GM10266 (cell line): ENCODE results near the gene SLC6A5.

Source experiments
- DNase-seq: peaks from one replicate; pipeline ENCODE4 v3.0.0; 2012; ENCODE audit errors: extremely low spot score
- TF ChIP-seq, protein P1 (sequence below): IDR thresholded peaks from 2 replicates; pipeline ENCODE4 v1.5.1; 2012; ENCODE audit warnings: mild to moderate bottlenecking, low read depth; ENCODE audit not compliant: control insufficient read depth, insufficient read depth; ENCODE audit errors: missing control alignments

SLC6A5 gene

DNA sequence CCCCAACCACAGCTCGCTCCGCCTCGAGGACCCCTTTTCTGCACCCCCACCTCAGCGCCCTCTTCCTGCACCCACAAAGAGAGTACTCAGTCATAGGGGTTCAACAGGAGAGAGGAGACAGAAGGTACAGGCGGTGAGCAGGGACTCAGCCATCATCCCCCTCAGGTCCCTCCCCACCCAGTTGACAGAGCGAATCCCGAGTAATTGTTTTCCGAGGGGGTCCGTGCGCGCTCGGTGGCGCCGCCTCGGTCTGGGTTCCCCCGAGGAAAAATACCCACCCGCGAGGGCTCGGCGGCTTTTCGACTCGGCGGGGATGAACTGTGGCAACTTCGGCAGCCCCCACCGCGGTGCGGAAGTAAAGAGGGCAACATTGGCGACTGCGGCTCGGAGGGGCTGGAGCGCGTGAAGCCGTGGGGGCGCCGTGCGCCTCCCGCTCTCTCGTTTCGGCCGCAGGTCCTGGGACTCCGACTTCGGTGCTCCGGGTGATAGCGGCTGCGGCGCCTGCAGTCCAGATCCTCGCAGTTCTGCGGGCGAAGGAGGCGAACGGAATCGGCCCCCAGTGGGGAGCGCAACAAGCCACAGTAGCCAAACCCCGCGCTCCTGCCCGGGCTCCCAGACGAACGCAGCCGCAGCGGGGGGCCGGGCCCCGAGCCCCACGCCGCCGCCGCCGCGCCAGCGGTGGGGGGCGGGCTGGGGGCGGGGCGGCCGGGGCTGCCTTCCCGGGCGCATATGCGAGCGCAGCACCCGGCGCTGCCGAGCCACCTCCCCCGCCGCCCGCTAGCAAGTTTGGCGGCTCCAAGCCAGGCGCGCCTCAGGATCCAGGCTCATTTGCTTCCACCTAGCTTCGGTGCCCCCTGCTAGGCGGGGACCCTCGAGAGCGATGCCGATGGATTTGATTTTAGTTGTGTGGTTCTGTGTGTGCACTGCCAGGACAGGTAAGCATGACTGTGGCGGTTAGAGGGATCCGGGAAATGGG lies 69.7 kb downstream of the SLC6A5 start, which contains the start of gene NELL1:
Gene NELL1 (plus strand): TSS at position 743 of the 976 bp plus-strand sequence.
- DNase-seq: no peak
- TF ChIP-seq, protein P1, sequence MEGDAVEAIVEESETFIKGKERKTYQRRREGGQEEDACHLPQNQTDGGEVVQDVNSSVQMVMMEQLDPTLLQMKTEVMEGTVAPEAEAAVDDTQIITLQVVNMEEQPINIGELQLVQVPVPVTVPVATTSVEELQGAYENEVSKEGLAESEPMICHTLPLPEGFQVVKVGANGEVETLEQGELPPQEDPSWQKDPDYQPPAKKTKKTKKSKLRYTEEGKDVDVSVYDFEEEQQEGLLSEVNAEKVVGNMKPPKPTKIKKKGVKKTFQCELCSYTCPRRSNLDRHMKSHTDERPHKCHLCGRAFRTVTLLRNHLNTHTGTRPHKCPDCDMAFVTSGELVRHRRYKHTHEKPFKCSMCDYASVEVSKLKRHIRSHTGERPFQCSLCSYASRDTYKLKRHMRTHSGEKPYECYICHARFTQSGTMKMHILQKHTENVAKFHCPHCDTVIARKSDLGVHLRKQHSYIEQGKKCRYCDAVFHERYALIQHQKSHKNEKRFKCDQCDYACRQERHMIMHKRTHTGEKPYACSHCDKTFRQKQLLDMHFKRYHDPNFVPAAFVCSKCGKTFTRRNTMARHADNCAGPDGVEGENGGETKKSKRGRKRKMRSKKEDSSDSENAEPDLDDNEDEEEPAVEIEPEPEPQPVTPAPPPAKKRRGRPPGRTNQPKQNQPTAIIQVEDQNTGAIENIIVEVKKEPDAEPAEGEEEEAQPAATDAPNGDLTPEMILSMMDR: no peak

DNA sequence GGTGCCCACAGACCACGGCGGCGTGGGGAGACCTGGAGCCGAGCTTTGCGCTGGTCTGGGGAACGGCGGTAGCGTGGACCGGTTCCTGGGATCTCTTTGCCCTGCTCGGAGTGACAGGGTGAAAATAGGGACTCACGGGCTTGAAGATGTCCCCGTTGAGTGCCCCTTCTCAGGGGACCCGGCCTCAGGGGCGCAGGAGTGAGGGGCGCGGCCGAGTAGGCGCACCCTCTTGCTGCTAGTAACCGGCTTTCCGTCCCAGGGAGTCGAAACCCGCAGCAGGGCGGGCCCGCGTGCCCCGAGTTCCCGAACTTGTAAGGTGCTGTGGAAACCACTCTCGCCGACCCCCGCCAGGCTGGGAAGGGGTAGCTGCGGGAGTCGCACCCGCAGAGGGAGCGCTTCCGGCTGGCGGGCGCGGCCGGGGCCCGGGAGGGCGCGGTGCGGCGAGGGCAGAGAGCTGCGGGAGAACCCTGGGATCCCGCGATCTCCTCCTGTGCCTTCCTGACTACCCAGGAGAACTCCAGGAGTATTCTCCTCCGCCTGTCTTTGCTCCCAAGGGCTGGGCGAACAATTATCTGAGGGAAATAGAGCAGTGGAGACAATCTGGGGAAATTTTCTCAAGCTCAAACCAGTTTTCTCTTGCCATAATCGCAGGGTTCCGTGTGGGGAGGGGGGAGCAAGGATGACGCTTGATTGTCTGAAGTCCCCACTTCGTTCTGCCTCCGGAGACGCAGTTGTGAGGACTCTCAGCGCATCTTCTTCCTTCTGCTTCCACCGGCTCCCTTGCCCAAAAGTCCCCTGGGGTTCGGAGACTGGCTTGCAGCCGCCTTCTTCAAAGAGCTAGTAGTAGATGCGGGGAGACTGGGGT lies 70.6 kb downstream of the SLC6A5 start:
- DNase-seq: no peak

DNA sequence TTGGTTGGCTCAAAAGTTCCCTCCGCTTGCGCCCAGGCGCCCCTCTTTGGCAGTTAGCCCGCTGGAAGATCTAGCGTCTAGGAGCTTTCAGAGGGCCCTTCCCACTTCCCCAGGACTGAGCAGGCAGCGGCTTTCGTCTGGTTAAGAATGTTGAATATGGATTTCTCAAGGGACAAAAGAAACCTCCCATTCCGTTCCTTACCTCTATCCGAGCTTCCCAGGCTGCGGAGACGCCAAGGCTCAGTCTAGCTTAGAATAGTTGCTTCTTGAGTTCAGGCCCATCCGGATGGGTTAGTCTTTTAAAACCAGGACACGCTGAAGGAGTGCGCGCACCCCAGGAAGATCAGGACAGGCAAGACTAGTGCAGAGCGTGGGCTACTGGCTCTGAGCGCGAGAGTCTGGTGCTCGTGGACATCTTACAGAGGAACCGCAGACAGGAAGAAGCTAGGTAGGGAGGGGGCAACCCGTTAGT lies 71.6 kb downstream of the SLC6A5 start:
- DNase-seq: peak; percentile 14
- TF ChIP-seq, protein P1: no peak

More for the DNA sequence above, 70.6 kb downstream of the SLC6A5 start:
- TF ChIP-seq, protein P1: no peak

DNA sequence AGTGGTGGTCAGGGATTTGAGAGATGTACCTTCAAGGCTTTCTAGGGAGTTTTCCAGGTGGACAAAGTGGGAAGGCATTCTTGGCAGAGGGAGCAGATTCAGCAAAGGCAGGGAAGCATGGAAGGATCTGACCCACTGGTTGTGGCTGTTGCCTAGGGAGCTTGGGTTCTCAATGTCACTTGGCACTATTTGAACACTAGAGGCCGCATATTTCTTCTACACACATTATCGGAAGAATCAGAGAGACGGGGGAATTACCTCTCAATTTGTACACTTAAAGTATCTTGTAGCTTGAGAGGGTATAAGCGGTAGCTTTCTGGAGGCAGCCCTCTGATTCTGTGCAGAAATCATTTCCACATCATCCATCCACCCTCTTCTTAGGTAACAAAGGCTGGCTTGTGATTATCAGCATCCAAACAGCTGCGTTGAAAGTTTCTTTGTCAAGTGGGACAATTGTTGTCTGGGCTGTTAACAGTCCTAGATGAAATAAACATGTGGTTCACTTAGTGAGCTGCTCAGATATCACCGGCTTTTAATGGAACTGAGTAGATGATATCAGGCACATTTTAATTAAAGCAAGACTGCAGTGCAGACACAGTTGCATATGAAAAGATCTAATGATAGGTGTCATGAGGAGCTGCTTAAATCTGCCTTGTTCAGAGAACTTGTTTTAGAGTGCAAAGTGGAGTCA lies 72.6 kb downstream of the SLC6A5 start:
- TF ChIP-seq, protein P1: no peak
- DNase-seq: peak; percentile 36

DNA sequence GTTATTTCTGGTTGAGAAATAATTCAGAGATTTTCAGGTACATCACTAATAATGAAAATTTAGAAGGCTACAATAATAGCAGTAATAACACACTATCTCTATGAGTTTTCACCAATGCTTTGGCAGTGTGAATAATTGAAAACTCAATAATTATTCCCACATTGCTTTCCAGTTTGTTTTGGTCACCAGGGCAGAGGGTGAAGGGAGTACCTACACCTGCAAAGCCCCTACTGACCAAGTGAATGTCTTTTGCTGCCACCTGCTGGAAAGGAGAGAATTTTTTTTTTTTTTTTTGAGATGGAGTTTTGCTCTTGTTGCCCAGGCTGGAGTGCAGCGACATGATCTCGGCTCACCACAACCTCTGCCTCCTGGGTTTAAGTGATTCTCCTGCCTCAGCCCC lies 73.2 kb downstream of the SLC6A5 start:
- TF ChIP-seq, protein P1: peak; percentile 52
- DNase-seq: no peak

DNA sequence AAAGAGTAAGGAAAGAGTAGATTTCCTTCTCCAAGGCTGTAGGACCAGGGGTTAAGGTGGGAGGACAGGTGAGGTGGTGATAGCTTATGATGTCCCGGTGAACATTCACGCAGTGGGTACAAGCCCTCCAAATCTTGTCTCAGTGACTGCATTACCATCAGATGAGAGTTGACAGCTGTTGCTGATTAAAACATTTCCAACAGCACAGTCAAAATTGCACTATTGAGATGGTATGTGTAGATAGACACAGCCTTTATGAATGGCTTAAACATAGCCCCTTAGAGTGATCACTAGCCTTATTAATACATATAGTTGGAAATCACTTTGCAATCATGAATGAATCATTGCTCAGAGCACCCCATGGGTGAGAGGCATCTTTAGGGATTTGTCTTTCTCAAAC lies 77.2 kb downstream of the SLC6A5 start:
- no peak for DNase-seq
- TF ChIP-seq, protein P1: no peak
